HG02759 (cell line): ENCODE measurements around the gene POLR3B.

Experiments used
- ATAC-seq: cut with Tn5 transposase; IDR thresholded peaks from one replicate; pipeline ENCODE4 v1.9.1; 2021; ENCODE audit warnings: mild to moderate bottlenecking, moderate library complexity; ENCODE audit not compliant: unreplicated experiment

The POLR3B gene

DNA sequence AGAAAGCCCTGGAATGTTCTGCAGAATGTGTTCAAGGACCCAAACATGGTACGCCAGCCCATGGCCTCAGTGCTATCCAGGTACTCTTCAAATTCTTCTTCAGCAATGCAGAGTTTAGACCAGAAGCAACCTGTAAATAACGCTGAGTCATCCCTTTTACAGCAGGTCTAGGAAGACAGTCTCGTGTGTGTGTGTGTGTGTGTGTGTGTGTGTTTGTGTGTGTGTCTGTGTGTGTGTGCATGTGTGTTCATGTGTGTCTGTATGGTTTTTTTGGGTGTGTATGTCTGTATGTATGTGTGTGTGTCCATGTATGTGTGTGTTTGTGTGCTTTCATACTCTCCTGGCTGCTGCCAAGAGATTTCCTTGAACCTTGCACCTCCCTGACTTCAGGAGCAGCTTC is 165.2 kb downstream of the POLR3B start:
- no peak for ATAC-seq

DNA sequence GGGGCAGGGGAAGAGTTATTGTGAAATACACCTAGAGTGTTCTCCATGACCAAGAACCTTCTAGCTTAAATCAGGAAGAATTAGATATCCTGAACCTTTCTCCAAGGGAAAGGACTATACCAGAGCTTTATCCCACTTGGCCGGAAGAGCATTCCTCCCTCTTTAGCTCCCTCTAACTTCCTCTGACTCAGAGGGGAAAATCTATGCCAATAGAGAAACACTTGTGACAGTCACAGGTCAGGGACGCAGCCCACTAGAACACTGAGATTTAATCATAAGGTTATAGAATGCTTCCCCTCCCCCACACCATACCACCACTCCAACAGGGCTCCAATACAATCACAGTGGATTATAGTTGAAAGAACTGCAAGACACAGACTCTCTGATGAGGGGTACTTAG is 169.8 kb downstream of the POLR3B start:
- no peak for ATAC-seq

DNA sequence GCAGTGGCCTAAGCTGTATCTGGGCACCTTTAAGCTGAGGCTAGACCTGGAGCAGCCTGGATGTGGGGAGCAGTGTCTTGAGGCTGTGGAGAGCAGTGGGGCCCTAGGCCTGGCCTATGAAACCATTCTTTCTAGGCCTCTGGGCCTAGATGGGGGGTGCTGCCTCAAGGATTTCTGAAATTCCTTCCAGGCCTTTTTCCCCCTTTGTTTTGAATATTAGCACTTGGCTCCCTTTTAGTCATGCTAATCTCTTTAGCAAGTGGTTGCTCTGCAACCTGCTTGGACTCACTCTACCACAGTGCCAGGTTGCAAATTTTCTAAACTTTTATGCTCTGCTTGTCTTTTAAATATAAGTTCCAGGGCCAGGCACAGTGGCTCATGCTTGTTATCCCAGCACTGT is 183.7 kb downstream of the POLR3B start:
- no peak for ATAC-seq

DNA sequence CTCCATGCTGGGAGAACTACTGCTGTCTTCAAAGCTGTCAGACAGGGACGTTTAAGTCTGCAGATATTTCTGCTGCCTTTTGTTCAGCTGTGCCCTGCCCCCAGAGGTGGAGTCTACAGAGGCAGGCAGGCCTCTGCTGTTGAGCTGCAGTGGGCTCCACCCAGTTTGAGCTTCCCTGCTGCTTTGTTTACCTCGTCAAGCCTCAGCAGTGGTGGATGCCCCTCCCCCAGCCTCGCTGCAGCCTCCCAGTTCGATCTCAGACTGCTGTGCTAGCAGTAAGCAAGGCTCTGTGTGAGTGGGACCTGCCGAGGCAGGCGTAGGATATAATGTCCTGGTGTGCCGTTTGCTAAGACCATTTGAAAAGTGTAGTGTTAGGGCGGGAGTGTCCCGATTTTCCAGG is 193.9 kb downstream of the POLR3B start:
- no peak for ATAC-seq

DNA sequence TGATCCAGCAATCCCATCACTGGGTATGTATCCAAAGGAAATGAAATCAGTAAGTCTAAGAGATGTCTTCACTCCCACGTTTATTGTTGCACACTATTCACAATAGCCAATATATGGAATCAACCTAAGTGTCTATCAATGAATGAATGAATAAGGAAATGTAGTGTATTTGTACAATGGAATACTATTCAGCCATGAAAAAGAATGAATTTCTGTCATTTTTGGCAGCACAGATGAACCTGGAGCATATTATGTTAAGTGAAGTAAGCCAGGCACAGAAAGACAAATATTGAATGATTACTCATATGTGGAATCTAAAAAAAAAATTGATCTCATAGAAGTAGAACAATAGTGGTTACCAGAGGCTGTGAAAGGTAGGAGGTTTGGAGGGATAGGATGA is 194.7 kb downstream of the POLR3B start:
- ATAC-seq, result no peak
